Measurements from ENCODE around the gene PRPSAP2. TPM values are rescaled to one million over a fixed set of nuclear protein-coding genes. Genes with fewer than 3 reads are reported as not detected.

PRPSAP2 gene
- total RNA-seq, 1 experiment from 2014 or later, result 37.8 TPM

DNA sequence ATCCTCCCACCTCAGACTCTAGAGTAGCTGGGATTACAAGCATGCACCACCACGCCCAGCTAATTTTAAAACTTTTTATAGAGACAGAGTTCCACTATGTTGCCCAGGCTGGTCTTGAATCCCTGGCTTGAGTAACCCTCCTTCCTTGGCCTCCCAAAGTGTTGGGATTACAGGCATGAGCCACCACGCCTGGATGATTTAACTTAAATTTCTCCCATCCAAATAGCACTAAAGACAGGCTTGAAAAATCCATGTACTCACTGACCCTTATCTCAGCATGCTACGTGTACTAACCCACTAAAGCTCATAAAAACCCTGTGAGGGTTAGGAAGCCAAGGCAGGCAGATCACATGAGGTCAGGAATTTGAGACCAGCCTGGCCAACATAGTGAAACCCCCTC is 98.7 kb downstream of the PRPSAP2 start:
- Histone ChIP-seq H3K79me2 (ENCODE audit: insufficient read depth, low read length) (no peaks in the 10 kb centered on the region), H3K4me3 (replicated peaks in 1 of 2; ENCODE audit: low read depth in 1 of 2, low read length in 2 of 2) (no peak overlapping the region), H3K36me3 (ENCODE audit: control insufficient read depth in 1 of 2, insufficient read depth in 2 of 2, low read length in 2 of 2) (no peaks in the 10 kb centered on the region), H3K27ac (ENCODE audit: low read depth, low read length) (no peak overlapping the region), H3K9me3 (ENCODE audit: control insufficient read depth in 1 of 2, insufficient read depth in 1 of 2, low read depth in 1 of 2, low read length in 2 of 2) (no peaks in the 10 kb centered on the region), H3K4me2 (ENCODE audit: low read length) (no peak overlapping the region), H3K27me3 (ENCODE audit: insufficient read depth, low read length) (no peaks in the 10 kb centered on the region), H3K4me1 (ENCODE audit: control insufficient read depth in 1 of 2, insufficient read depth in 2 of 2, low read length in 2 of 2) (no peaks in the 10 kb centered on the region), H2AFZ (ENCODE audit: low read depth, low read length, poor library complexity, severe bottlenecking) (no peak overlapping the region), H3K9me2 (ENCODE audit: insufficient read depth) (no peaks in the 10 kb centered on the region), H3K9ac (ENCODE audit: low read length) (no peak overlapping the region), H4K20me1 (ENCODE audit: insufficient read depth) (no peaks in the 10 kb centered on the region)
- no peak for ATAC-seq
- CTCF ChIA-PET, result no interaction called here
- BruUV-seq (replicated peaks), result no TSS peak
- DNase-seq (ENCODE audit: low read depth, low spot score), result no peak
- POLR2A ChIA-PET, result no interaction called here
- no peak for TF ChIP-seq ZNF274 (IDR thresholded peaks at IDR 0.05; ENCODE audit: low read depth, low read length)
- no peak for TF ChIP-seq CEBPB (IDR thresholded peaks at IDR 0.05; ENCODE audit: low read depth)
- no peak for TF ChIP-seq FOSL1 (IDR thresholded peaks at IDR 0.05; ENCODE audit: low read depth)
- no peak for TF ChIP-seq SRF (IDR thresholded peaks at IDR 0.05; ENCODE audit: low read depth)
- TF ChIP-seq POLR2AphosphoS5 (IDR thresholded peaks at IDR 0.05; ENCODE audit: low read depth, low read length), result no peak
- no peak for TF ChIP-seq EZH2phosphoT487 (IDR thresholded peaks at IDR 0.05; ENCODE audit: borderline replicate concordance)
- TF ChIP-seq, protein P1, sequence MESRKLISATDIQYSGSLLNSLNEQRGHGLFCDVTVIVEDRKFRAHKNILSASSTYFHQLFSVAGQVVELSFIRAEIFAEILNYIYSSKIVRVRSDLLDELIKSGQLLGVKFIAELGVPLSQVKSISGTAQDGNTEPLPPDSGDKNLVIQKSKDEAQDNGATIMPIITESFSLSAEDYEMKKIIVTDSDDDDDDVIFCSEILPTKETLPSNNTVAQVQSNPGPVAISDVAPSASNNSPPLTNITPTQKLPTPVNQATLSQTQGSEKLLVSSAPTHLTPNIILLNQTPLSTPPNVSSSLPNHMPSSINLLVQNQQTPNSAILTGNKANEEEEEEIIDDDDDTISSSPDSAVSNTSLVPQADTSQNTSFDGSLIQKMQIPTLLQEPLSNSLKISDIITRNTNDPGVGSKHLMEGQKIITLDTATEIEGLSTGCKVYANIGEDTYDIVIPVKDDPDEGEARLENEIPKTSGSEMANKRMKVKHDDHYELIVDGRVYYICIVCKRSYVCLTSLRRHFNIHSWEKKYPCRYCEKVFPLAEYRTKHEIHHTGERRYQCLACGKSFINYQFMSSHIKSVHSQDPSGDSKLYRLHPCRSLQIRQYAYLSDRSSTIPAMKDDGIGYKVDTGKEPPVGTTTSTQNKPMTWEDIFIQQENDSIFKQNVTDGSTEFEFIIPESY (IDR thresholded peaks at IDR 0.05; ENCODE audit: extremely low read depth, insufficient replicate concordance, low read length), result no peak
- no peak for TF ChIP-seq YY1 (IDR thresholded peaks at IDR 0.05; ENCODE audit: extremely low read depth, insufficient replicate concordance, low read depth, low read length)
- TF ChIP-seq TCF7L2 (IDR thresholded peaks at IDR 0.05; ENCODE audit: borderline replicate concordance, extremely low read depth, insufficient read depth, insufficient read length), result no peak
- TF ChIP-seq CTCF (IDR thresholded peaks at IDR 0.05 in 2 of 3, conservative IDR thresholded peaks at IDR 0.05 in 1 of 3; ENCODE audit: borderline replicate concordance in 1 of 3, insufficient read depth in 1 of 3, low read depth in 2 of 3, low read length in 2 of 3), result no peak
- intact Hi-C loops (cut with micrococcal nuclease), result no loop called here
- RAD21 ChIA-PET (ENCODE audit: low non-redundant PET in 1 of 2, low total read pairs in 2 of 2, uncharacterized antibody in 2 of 2, unreplicated experiment in 2 of 2), result interaction anchor here in 1 of 2 experiments (0.6 kb wide), 1 partner anchor 60 kb away, joined by 3 read pairs; no protein-coding TSS in a partner anchor

All from HCT116 (cell line).